Measurements from ENCODE around the gene ACOT7.

- TF ChIP-seq EZH2phosphoT487 (IDR thresholded peaks at IDR 0.05; ENCODE audit: borderline replicate concordance, low read length) (no peak), CTCF (conservative IDR thresholded peaks at IDR 0.05; ENCODE audit: low read depth, low read length) (no peak), EZH2 (IDR thresholded peaks at IDR 0.05; ENCODE audit: low read length, unreplicated experiment) (no peak)
Observed at GRCh38 chr1:6235296-6235677, 158.3 kb downstream of the ACOT7 start.

Data from PC-3 (cell line).